ENCODE results near the gene GJC1.

Gene GJC1

GRCh38 chr17:44751806-44752205 is 78.3 kb downstream of the GJC1 start:
- Histone ChIP-seq H4K20me1 (ENCODE audit: insufficient read depth, low read length) (no peaks in the 10 kb centered on the region), H3K9me3 (ENCODE audit: insufficient read depth, low read length) (no peaks in the 10 kb centered on the region), H3K4me2 (ENCODE audit: low read length) (no peak overlapping the region), H3K4me1 (ENCODE audit: low read length) (no peaks in the 10 kb centered on the region), H3K27me3 (ENCODE audit: low read depth, low read length) (no peaks in the 10 kb centered on the region), H3K9ac (ENCODE audit: low read length) (no peak overlapping the region), H2AFZ (ENCODE audit: low read depth, low read length) (no peak overlapping the region), H3K4me3 (ENCODE audit: low read length) (no peak overlapping the region), H3K79me2 (ENCODE audit: low read length) (no peaks in the 10 kb centered on the region), H3K36me3 (replicated peaks; ENCODE audit: low read depth, low read length) (peaks cover 5% of the 10 kb centered on the region), H3K27ac (ENCODE audit: low read length) (no peak overlapping the region)
- no peak for TF ChIP-seq EZH2phosphoT487 (IDR thresholded peaks at IDR 0.05; ENCODE audit: low read depth)
- TF ChIP-seq CTCF (IDR thresholded peaks at IDR 0.05; ENCODE audit: low read depth, low read length): no peak

- no peak overlapping the region for H3K27ac ChIP-seq (ENCODE audit: low read length)
- no peak overlapping the region for H2AFZ ChIP-seq (ENCODE audit: low read depth, low read length)
- H4K20me1 ChIP-seq (ENCODE audit: insufficient read depth, low read length): no peaks in the 10 kb centered on the region
- H3K36me3 ChIP-seq (replicated peaks; ENCODE audit: low read depth, low read length): peaks cover 5% of the 10 kb centered on the region
- H3K79me2 ChIP-seq (ENCODE audit: low read length): no peaks in the 10 kb centered on the region
- no peaks in the 10 kb centered on the region for H3K4me1 ChIP-seq (ENCODE audit: low read length)
- H3K4me2 ChIP-seq (ENCODE audit: low read length): no peak overlapping the region
- H3K4me3 ChIP-seq (ENCODE audit: low read length): no peak overlapping the region
- no peak for TF ChIP-seq EZH2phosphoT487 (IDR thresholded peaks at IDR 0.05; ENCODE audit: low read depth)
- no peak for TF ChIP-seq CTCF (IDR thresholded peaks at IDR 0.05; ENCODE audit: low read depth, low read length)
- H3K27me3 ChIP-seq (ENCODE audit: low read depth, low read length): no peaks in the 10 kb centered on the region
- no peak overlapping the region for H3K9ac ChIP-seq (ENCODE audit: low read length)
- H3K9me3 ChIP-seq (ENCODE audit: insufficient read depth, low read length): no peaks in the 10 kb centered on the region
These were observed 78.8 kb downstream of the GJC1 start for GRCh38 chr17:44751331-44751730.

GRCh38 chr17:44749980-44750318 is 80.1 kb downstream of the GJC1 start:
- TF ChIP-seq EZH2phosphoT487 (IDR thresholded peaks at IDR 0.05; ENCODE audit: low read depth) (no peak), CTCF (IDR thresholded peaks at IDR 0.05; ENCODE audit: low read depth, low read length) (no peak)
- Histone ChIP-seq H3K79me2 (ENCODE audit: low read length) (no peaks in the 10 kb centered on the region), H2AFZ (ENCODE audit: low read depth, low read length) (no peak overlapping the region)

GRCh38 chr17:44749076-44749979 is 80.8 kb downstream of the GJC1 start:
- Histone ChIP-seq H3K36me3 (replicated peaks; ENCODE audit: low read depth, low read length) (peaks cover 10% of the 10 kb centered on the region), H2AFZ (ENCODE audit: low read depth, low read length) (no peak overlapping the region), H3K27me3 (ENCODE audit: low read depth, low read length) (no peaks in the 10 kb centered on the region), H3K9ac (ENCODE audit: low read length) (no peak overlapping the region), H3K9me3 (ENCODE audit: insufficient read depth, low read length) (no peaks in the 10 kb centered on the region), H3K4me3 (ENCODE audit: low read length) (no peak overlapping the region), H3K27ac (ENCODE audit: low read length) (no peak overlapping the region), H4K20me1 (ENCODE audit: insufficient read depth, low read length) (no peaks in the 10 kb centered on the region), H3K4me1 (ENCODE audit: low read length) (0 out of 2 replicates have a peak, but pooled peaks cover 3% of the 10 kb centered on the region), H3K4me2 (ENCODE audit: low read length) (no peak overlapping the region), H3K79me2 (ENCODE audit: low read length) (no peaks in the 10 kb centered on the region)
- TF ChIP-seq CTCF (IDR thresholded peaks at IDR 0.05; ENCODE audit: low read depth, low read length): no peak
- TF ChIP-seq EZH2phosphoT487 (IDR thresholded peaks at IDR 0.05; ENCODE audit: low read depth): no peak

More at GRCh38 chr17:44749980-44750318, 80.1 kb downstream of the GJC1 start:
- Histone ChIP-seq H3K4me1 (ENCODE audit: low read length) (0 out of 2 replicates have a peak, but pooled peaks cover 3% of the 10 kb centered on the region), H3K9ac (ENCODE audit: low read length) (no peak overlapping the region), H3K27ac (ENCODE audit: low read length) (no peak overlapping the region), H3K9me3 (ENCODE audit: insufficient read depth, low read length) (no peaks in the 10 kb centered on the region), H3K27me3 (ENCODE audit: low read depth, low read length) (no peaks in the 10 kb centered on the region), H3K4me3 (ENCODE audit: low read length) (no peak overlapping the region), H3K36me3 (replicated peaks; ENCODE audit: low read depth, low read length) (peaks cover 5% of the 10 kb centered on the region), H4K20me1 (ENCODE audit: insufficient read depth, low read length) (no peaks in the 10 kb centered on the region), H3K4me2 (ENCODE audit: low read length) (no peak overlapping the region)

All from OCI-LY3 (cell line).